HG02970 (cell line): ENCODE results near the gene GRIN3B.

Experiments used
- ATAC-seq: cut with Tn5 transposase; IDR thresholded peaks from one replicate; pipeline ENCODE4 v1.9.1; 2021; ENCODE audit warnings: mild to moderate bottlenecking, moderate library complexity, moderate number of reproducible peaks; ENCODE audit not compliant: unreplicated experiment, low FRiP score

GRIN3B gene

DNA sequence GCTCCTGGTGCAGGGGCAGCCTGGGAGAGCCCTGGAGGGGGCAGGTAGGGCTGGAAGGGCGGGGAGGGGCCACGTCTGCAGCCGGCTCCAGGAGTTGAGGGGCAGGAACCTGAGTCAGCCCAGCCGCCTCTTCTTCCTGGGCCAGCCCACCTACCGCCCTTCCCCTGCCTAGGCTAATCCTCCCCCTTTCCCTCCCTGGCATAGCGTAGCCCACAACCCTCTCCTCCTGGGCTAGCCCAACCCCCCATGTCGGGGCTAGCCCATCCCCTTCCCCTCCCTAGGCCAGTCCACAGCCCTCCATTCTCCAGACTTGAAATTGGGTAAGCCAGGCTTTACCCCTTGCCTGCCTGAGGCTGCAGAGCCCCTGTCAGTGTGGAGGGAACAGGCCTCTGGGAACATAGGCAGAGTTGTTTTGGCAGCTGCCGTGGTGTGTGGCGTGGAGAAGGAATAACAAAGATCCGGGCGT is 36.7 kb upstream of the GRIN3B start:
- no peak for ATAC-seq

DNA sequence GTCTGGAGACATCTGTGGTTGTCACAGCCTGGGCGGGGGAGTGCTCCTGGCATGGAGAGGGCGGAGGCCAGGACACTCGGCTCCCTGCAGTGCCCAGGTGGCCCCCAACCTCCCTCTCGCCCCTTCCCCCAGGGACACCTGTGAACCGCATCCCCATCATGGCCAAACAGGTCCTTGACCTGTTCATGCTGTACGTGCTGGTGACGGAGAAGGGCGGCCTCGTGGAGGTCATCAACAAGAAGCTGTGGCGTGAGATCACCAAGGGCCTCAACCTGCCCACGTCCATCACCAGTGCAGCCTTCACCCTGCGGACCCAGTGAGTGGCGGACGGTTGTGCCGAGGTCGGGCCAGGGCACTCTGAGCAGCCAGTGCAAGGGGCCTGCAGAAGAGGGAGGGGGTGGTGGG is 36.1 kb upstream of the GRIN3B start:
- no peak for ATAC-seq

DNA sequence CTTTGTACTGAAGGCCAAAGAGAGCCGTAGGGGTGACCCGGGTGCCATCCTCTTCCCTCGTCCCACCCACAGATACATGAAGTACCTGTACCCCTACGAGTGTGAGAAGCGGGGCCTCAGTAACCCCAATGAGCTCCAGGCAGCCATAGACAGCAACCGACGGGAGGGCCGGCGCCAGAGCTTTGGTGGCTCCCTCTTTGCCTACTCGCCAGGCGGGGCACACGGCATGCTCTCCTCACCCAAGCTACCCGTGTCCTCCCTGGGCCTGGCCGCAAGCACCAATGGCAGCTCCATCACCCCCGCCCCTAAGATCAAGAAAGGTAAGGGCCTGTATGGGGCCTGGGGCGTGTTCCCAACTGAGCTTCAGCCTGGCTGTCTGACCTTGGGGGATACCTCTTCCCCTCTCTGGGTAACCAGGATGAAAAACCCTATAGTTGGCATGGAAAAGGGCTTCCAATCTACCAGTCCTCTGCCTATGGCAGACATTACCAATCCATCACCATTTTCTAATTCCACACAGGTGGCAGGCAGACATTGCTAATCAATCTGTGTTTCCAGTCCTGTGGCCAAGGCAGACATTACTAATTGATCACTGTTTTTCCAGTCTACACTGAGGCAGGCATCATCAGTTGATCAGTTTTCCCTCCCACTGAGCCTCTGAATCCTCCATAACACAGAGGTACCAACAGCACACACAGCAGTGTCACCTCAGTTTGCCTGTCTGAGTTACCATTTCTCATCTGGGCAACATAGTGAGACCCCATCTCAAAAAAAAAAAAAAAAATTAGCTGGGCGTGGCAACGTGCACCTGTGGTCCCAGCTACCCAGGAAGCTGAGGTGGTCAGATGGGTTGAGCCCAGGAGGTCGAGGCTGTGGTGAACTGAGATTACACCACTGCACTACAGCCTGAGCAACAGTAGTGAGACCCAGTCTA is 35.2 kb upstream of the GRIN3B start:
- no peak for ATAC-seq

DNA sequence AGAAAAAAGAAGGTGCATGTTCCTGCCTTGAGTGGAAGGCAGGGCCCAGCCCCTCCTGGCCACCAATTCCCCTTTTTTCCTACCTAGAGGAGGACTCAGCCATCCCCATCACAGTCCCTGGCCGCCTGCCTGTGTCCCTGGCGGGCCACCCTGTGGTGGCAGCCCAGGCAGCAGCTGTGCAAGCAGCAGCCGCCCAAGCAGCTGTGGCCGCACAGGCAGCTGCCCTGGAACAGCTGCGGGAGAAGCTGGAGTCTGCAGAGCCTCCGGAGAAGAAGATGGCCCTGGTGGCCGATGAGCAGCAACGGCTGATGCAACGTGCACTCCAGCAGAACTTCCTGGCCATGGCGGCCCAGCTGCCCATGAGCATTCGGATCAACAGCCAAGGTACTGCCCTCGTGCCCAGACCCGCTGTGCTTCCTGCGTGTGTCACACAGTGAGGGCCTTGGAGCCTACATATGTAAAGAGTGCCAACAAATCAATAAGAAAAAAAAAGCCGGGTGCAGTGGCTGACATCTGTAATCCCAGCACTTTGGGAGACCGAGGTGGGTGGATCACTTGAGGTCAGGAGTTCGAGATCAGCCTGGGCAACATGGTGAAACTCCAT is 33.6 kb upstream of the GRIN3B start:
- ATAC-seq, result no peak

DNA sequence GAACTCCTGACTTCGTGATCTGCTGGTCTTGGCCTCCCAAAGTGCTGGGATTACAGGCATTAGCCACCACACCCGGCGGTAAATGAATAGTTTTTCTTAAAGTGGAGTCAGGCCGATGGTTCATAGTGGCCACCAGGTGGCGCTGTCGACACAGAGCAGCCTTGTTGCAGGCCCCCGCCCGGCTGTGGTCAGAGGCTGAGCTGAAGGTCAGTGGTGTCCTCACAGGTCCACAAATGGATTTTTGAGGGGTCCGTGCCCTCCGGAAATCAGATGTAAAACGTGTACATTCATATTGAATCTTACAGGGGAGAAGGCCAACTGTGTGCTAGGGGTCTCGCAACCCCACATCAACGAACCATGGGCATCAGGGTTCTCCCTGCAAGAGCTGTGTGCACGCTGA is 29.5 kb upstream of the GRIN3B start:
- no peak for ATAC-seq

DNA sequence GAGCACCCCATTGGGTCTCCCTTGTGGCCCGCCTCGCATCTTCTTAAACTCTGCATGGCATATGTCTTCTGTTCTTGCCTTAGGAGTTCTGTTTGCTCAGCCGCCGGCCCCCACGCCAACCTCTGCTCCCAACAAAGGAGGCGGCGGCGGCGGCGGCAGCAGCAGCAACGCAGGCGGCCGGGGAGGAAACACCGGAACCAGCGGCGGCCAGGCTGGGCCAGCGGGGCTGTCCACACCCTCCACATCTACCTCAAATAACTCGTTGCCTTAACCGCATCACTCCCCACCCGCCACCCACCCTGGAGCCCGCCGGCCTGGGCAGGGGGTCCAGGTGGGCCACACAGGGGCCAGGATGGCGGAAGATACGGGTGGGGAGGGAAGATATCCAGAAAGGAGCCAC is 28.4 kb upstream of the GRIN3B start:
- no peak for ATAC-seq

DNA sequence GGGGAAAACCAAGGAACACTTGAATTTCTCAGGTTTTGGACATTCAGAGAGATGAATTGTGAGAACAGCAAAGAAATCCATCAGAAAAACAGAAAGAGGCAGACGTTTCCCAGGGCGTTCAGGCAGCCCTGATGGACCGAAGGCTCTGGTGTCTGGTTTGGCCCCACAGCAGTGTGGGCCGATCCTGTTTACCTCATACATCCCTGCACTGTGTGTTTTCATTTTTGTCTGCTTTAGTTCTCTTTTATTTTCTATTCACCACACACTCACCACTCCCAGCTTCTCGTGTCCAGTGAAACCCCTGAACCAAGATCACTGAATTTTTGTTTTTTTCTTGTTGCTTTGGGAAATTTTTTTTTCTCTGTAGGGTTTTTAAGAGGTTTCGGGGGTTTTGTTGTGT is 27.9 kb upstream of the GRIN3B start:
- no peak for ATAC-seq

DNA sequence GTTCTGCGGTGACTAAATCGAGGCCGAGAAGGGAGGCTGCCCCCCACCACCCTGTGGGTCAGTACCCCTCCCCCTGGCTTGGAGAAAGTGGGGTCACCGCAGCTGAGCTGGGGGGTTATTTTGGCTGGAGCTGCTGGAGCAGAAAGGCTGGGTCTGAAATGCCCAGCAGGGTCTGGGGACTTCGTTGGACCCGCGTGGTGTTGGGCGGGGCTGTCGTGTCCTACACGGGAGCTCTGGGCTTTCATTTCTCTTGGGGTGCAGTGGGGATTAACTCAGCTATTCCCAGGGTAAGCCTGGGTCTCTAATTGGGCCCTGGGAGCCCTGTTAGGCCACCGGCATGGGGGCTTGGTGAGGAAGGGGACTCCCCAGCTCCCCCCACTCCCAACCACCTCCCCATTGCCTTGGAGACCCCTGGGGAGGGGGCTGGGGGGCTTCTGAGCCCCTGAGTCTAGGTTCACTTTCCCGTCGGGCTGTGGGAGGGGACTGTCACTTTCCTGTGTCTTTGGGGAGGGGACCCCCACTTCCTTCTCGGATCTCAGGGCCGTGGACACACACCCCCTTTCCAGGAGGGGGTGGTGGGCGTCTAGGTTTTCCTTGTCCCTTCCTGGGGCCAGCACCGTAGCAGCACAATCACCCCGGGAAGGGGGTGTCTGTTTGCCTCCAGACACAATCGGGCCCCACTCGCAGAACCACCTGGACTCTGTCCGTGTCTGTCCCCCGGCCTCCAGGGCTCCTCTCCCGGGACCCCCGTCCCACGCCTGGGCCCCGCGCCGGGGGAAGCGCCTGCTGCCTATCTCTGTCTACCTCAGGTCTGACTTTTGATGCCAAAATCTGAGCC is 26.3 kb upstream of the GRIN3B start:
- no peak for ATAC-seq

DNA sequence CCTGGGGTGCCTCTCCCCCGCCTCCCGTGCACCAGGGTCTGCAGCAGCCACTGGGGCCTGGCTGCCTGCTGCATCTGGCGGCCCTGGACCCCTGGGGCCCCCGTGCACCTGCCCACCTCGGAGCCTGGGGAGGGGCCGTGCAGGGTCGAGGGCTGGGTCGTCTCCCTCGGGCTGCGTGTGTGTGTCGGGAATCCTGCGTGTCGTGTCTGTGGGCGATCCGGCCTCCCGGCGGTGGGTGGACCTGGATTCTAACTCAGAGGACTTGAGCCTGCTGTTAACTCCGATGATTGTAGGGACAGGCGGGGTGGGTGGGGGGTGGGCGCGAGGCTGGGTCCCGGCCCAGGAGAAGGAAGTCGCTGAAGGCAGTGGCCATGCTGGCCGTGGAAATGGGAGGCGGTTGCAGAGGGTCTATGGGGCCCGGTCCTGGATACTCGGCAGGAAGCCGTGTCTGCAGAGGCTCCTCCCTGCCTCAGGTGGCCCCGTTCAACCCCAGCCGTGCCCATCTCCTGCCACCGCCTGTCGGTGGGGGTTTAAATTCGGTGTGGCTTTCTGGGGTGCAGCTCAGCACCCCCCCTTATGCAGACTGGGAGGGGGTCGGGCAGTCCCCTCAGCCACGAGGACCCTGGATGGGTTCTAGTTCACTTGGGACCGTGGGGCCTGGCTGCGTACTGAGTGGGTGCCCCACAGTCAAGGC is 25.5 kb upstream of the GRIN3B start:
- ATAC-seq, result no peak

DNA sequence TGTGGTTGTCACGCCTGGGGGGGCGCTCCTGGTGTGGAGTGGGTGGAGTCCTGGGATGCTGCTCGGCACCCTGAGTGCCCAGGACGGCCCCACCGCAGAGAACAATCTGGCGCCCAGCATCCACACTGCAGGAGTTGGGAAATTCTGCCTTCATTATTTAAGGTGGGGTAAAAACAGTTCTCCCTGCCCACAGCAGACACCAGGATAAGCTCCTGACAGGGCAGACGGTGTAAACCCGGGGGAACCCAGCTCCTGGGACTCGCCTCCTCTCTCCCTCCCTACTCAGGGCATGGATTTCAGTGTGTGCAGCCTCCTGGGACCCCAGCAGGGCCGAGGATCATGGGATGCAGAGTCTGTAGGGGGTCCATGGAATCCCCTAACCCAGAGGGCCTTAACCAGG is 23.7 kb upstream of the GRIN3B start:
- ATAC-seq, result no peak

DNA sequence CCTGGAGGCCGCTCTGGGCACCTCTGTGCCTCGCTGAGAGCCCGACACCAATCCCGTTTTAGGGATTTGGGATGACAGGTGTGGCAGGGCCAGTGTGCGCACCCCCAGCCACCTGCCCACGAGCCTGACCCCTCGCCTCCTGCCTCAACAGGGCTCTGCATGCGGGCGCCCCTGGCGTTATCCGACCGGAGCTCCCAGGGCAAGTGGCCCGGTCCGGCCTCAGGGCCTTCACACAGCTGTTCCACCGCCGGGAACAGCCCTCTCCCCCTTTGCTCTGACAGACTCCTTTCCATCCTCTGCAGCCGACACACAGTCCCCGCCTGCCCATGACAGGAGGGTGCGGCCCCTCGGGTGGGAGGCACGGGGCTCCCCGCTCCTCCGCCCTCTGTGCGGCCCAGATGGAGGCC is 23.2 kb upstream of the GRIN3B start:
- no peak for ATAC-seq

DNA sequence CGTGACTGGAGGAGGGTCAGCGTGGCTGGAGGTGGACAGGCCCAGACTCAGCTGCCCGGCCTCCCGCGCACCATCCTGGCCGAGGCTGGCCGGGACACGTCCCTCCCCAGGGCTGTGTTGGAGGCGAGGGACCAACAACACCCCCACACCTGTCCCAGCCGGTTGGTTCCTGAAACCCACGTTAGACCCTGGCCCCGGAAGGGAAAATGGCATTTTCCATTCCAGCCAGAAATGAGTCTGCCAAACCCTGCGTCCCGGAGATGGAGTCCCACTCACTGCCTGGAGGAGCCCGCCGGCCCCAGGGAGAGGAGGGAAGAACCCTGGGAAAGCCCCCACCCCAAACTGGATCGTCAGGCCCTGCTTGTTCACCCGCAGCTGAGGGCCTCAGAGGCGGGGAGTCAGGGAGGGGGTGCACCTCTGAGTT is 20.9 kb upstream of the GRIN3B start:
- no peak for ATAC-seq

DNA sequence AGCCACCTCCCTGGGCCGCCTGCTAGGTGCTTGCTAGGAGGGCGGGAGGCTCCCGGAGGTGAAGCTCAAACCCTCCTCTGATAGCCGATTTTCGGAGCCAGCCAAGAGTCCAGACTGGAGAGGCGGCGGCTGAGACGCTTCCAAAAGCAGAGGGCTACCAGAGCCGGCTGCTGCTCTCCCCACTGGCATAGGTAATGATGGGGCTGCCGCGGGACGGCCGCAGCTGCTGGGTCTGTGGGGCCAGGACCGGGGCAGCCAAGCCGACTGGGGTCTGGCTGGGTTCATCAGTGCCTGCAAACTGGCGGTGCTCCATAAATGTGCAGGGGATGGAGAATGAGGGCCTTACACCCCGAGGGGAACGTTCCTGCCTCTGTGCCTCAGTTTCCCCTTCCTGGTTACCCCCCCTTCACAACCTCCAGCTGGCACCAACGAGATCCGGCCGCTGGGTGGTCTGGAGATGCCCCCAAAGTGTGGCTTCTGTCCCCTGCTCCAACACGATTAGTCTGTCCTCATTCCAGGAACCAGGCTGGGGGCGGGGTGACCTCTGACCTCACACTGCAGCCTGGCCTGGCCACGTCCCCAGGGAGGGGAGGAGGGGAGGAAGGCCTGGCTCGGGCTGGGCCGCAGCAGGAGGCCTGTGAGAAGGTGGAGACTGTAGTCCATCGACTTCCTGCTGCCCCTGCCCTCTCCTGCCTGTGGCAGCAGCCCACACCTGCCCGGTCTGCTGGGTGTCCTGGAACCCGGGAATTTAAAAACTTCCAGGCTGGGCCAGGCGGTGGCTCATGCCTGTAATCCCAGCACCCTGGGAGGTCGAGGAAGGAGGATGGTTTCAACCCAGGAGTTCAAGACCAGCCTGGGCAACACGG is 19.9 kb upstream of the GRIN3B start:
- no peak for ATAC-seq

DNA sequence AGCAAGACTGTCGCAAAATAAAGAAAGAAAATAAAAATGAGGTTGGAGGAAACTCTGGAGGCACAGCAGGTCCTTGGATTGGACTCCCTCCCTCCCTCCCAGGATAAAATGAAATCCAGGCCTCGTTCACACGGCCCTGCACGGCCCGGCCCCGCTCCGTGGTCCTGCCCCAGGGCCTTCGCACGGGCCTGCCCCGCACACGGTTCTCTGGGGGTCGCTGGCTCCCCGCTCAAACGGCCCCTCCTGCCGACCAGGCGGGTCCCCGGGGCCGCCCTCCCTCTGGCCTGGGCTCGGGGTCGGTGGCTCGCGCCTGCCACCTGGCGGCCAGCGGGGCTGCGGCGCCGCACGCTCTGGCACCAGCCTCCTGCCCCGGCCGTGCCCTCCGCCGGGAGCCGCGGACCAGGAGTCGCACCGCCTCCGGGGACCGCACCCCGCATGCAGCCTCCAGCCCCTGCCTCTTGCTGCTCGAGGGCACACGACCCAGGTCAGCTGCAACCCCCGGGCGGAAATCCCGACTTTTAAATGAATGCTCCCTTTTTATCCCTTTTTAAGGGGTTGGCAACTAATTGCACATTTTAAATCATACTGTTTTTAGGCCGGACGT is 17.6 kb upstream of the GRIN3B start:
- peak; percentile 64 for ATAC-seq

DNA sequence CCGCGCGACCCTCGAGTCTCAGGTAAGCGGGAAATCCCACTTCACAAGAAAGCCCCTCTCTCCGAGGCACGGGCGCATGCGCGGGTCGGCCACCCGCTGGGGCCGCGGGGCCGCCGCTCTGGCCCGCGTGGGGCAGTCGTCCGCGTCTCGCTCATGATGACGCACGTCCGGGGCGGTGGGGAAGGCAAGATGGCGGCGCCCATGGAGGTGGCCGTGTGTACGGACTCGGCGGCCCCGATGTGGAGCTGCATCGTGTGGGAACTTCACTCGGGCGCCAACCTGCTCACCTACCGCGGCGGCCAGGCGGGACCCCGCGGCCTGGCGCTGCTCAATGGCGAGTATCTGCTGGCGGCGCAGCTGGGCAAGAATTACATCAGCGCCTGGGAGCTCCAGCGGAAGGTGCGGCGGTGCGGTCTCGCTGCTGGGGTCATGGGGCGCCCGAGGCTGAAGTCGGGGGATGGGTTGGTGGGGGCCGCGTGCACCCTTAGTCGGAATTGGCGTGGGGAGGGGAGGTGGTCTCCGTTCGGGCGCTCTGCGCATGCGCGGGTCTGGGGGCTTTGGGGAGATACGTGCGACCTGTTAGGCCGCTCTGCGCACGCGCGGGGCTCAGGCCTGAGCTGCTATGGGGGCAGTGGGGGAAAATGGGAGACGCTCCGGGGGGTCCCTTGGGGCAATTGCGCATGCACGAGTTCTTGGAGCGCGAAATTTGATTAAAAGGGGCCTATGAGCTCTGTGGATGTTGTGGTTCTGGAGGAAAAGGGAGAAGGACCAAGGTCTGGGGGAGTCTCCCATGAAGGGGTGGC is 15.9 kb upstream of the GRIN3B start, which contains the start of gene WDR18:
WDR18 (plus strand) TSS at position 181 of the 803 bp plus-strand sequence; CDS start at position 190, 9 bp downstream.
- peak; percentile 70 for ATAC-seq

DNA sequence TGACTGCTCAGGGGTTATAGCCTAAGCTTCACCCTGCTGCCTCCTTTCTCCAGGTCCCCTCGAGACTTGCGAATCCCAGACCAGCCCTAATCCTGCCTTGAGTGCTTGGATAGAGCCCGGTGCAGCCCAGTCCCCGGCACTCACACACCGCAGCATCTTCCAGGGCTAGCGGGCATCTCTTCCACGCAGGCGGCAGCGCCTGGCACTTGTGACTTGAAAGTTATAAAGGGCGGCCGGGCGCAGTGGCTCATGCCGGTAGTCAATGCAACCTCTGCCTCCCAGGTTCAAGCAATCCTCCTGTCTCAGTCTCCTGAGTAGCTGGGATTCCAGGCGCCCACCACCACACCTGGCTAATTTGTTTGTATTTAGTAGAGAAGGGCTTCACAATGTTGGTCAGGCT is 14.1 kb upstream of the GRIN3B start:
- ATAC-seq, result no peak

DNA sequence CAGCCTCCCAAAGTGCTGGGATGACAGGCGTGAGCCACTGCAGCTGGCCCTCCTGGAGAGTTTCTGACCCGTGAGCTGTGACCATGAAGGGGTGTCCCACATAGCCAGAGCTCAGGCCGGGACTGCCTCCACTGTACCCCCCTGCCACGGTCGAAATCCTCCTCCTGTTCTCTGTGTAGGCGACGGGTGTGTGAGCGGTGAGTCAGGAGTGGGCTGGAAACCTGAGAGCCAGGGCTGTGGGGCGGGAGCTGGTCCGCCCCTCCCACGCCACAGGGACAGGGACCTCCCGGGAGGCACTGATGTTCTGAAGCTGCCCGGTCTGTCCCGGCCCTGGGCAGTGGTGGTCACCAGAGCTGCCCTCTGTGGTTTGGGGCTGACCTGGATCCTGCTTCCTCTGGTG is 12.1 kb upstream of the GRIN3B start:
- ATAC-seq, result no peak

DNA sequence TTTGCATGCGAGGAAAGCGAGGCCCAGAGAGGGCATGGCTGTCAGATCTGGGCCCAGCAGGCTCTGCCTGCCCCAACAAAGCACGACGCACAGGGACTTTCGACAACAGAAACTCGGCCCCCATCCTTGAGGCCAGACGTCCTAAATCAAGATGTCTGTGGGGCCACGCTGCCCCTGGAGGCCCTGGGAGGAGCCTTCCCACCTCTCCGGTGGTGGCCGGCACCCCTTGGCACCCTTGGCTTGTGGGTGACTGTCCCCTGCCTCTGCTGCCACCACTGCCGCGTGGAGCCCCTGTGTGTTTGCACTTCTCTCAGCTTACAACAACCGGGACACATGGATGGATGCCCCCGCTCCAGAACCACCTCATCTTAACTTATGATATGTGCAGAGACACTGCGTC is 11.7 kb upstream of the GRIN3B start:
- ATAC-seq, result no peak
